Measurements from ENCODE around the gene NAGPA. TPM values are rescaled to one million over a fixed set of nuclear protein-coding genes. Genes with fewer than 3 reads are reported as not detected.

Gene NAGPA
- total and polyA plus RNA-seq, 2 of the 13 experiments (the other 11 are each of a cell fraction or from before 2014, with no cell fraction given): 27.1 to 60.3 TPM

- no peak for TF ChIP-seq AKAP8 (CRISPR knock-in tag; IDR thresholded peaks at IDR 0.05)
- TF ChIP-seq CBX2 (IDR thresholded peaks at IDR 0.05; ENCODE audit: low read depth, low read length): no peak
- TF ChIP-seq CBX2 (CRISPR knock-in tag; IDR thresholded peaks at IDR 0.05; ENCODE audit: low read depth): no peak
- no peak for TF ChIP-seq CERS6 (CRISPR knock-in tag; IDR thresholded peaks at IDR 0.05)
- no peak for TF ChIP-seq PRDM10 (CRISPR knock-in tag; IDR thresholded peaks at IDR 0.05; ENCODE audit: low read depth)
- no peak for TF ChIP-seq FIP1L1 (IDR thresholded peaks at IDR 0.05; ENCODE audit: borderline replicate concordance, insufficient read depth, low read depth, low read length)
Observed at GRCh38 chr16:5011637-5012036, 22.1 kb downstream of the NAGPA start (continued).

GRCh38 chr16:5010576-5011329, 23.0 kb downstream of the NAGPA start:
- no peaks in the 10 kb centered on the region for H3K79me2 ChIP-seq (ENCODE audit: insufficient read depth, low read length)
- no peak overlapping the region for H3K9ac ChIP-seq (ENCODE audit: insufficient read depth, low read depth, low read length)
- H4K20me1 ChIP-seq (ENCODE audit: insufficient read depth, low read length): no peaks in the 10 kb centered on the region
- DNase-seq (ENCODE audit: low spot score) (peak; percentile 44), FAIRE-seq (peak; percentile 61), ATAC-seq (peak; percentile 80)
- H3K27me3 ChIP-seq (ENCODE audit: control insufficient read depth in 1 of 2, insufficient read depth in 2 of 2, low read length in 2 of 2): peaks cover 5 to 56% of the 10 kb centered on the region in 2 experiments; a peak in 4 of 5 replicates
- peaks cover 36% of the 10 kb centered on the region for H3K4me1 ChIP-seq (ENCODE audit: insufficient read depth, low read length)
- intact Hi-C loops (cut with micrococcal nuclease; ENCODE audit: unreplicated experiment): loop anchor here (1.0 kb wide), 1 partner anchor 32 kb away; no protein-coding TSS in a partner anchor
- H3K27ac ChIP-seq (ENCODE audit: extremely low read length, insufficient read depth, low read length): no peak overlapping the region
- H3K4me2 ChIP-seq (ENCODE audit: low read depth, low read length): peak overlapping the region; percentile 52
- H3K36me3 ChIP-seq (replicated peaks in 1 of 2; ENCODE audit: control insufficient read depth in 1 of 2, insufficient read depth in 2 of 2, low read length in 2 of 2): no peaks in the 10 kb centered on the region
- peak overlapping the region in 1 of 3 experiments; percentile 50; a peak in 1 of 6 replicates for H3K4me3 ChIP-seq (replicated peaks in 1 of 3; ENCODE audit: insufficient read depth in 1 of 3, low read depth in 2 of 3, low read length in 3 of 3)
- no peak overlapping the region for H2AFZ ChIP-seq (ENCODE audit: low read length)
- ChIA-PET CTCF (ENCODE audit: low intra/inter-chr PET ratio, low total read pairs) (interaction anchor here (1.9 kb wide), 1 partner anchor 32 kb away, joined by 5 read pairs; no protein-coding TSS in a partner anchor), POLR2A (interaction anchor here (0.7 to 1.7 kb wide), 2 partner anchors 15 to 23 kb away, joined by 3 to 4 read pairs; partner anchors contain the start of gene NAGPA)
- in situ Hi-C loops (cut with HindIII; ENCODE audit: extremely low pct_ligation_motif_present, low pct_unique_long_range_greater_than_20kb): no loop called here
- 23% methylated on average over 13 of the region's 15 CpGs for WGBS (ENCODE audit: low lambda C conversion rate)
- no TSS peak for BruUV-seq (replicated peaks)
- no peaks in the 10 kb centered on the region for H3K9me3 ChIP-seq (ENCODE audit: low read length)
- TF ChIP-seq HNRNPLL (IDR thresholded peaks at IDR 0.05; ENCODE audit: low read depth, low read length, poor library complexity, severe bottlenecking): peak; percentile 24
- peak; percentile 79 for TF ChIP-seq STAG1 (CRISPR knock-in tag; IDR thresholded peaks at IDR 0.05)
- TF ChIP-seq CREBL2 (CRISPR knock-in tag; IDR thresholded peaks at IDR 0.05; ENCODE audit: borderline replicate concordance): peak; percentile 29; the same call in 1 of the 2 replicates
- no peak for TF ChIP-seq ZBTB10 (CRISPR knock-in tag; IDR thresholded peaks at IDR 0.05; ENCODE audit: borderline replicate concordance)
- TF ChIP-seq XRCC5 (optimal IDR thresholded peaks at IDR 0.05; ENCODE audit: low read length): peak; percentile 60
- no peak for TF ChIP-seq CBX2 (IDR thresholded peaks at IDR 0.05; ENCODE audit: low read depth, low read length)
- TF ChIP-seq CBX2 (CRISPR knock-in tag; IDR thresholded peaks at IDR 0.05; ENCODE audit: low read depth): no peak

Measured in HepG2 (cell line).